SH-SY5Y (cell line): ENCODE results near the gene TTBK1.

Source experiments
- GATA2 ChIP-seq: IDR thresholded peaks from 2 replicates; pipeline ENCODE4 v1.6.1; 2011; ENCODE audit warnings: mild to moderate bottlenecking, low read depth, low read length
- GATA3 ChIP-seq: IDR thresholded peaks from 2 replicates; pipeline ENCODE4 v1.6.1; 2011; ENCODE audit warnings: low read depth, mild to moderate bottlenecking, low read length, moderate library complexity

GRCh38 chr6:43287717-43288679, 44.7 kb downstream of the TTBK1 start:
- TF ChIP-seq GATA2 (no peak), GATA3 (no peak)
